ENCODE measurements around the gene CPLX1.

The CPLX1 gene

GRCh38 chr4:871484-871883, 45.6 kb upstream of the CPLX1 start:
- H3K9me3 ChIP-seq (ENCODE audit: severe bottlenecking) = no peaks in the 10 kb centered on the region
- ATAC-seq (ENCODE audit: low read depth) = no peak
- no peak for TF ChIP-seq CTCF (IDR thresholded peaks at IDR 0.05; ENCODE audit: poor library complexity, severe bottlenecking)

GRCh38 chr4:870951-871350, 45.0 kb upstream of the CPLX1 start:
- Histone ChIP-seq H3K4me3 (ENCODE audit: severe bottlenecking) (no peak overlapping the region), H3K4me1 (ENCODE audit: insufficient read depth, poor library complexity, severe bottlenecking) (no peaks in the 10 kb centered on the region), H3K9me3 (ENCODE audit: severe bottlenecking) (no peaks in the 10 kb centered on the region), H3K27me3 (ENCODE audit: insufficient read depth, poor library complexity, severe bottlenecking) (no peaks in the 10 kb centered on the region), H3K27ac (ENCODE audit: poor library complexity, severe bottlenecking) (no peak overlapping the region), H3K36me3 (ENCODE audit: low read depth) (peaks cover 21% of the 10 kb centered on the region)
- TF ChIP-seq CTCF (IDR thresholded peaks at IDR 0.05; ENCODE audit: poor library complexity, severe bottlenecking) = no peak
- ATAC-seq (ENCODE audit: low read depth) = no peak
- no peak for DNase-seq (ENCODE audit: low spot score)

More at GRCh38 chr4:871484-871883, 45.6 kb upstream of the CPLX1 start:
- no peak for DNase-seq (ENCODE audit: low spot score)
- Histone ChIP-seq H3K27me3 (ENCODE audit: insufficient read depth, poor library complexity, severe bottlenecking) (no peaks in the 10 kb centered on the region), H3K4me3 (ENCODE audit: severe bottlenecking) (no peak overlapping the region), H3K36me3 (ENCODE audit: low read depth) (peaks cover 21% of the 10 kb centered on the region), H3K4me1 (ENCODE audit: insufficient read depth, poor library complexity, severe bottlenecking) (no peaks in the 10 kb centered on the region), H3K27ac (ENCODE audit: poor library complexity, severe bottlenecking) (no peak overlapping the region)

- H3K4me1 ChIP-seq (ENCODE audit: insufficient read depth, poor library complexity, severe bottlenecking) = no peaks in the 10 kb centered on the region
- H3K27me3 ChIP-seq (ENCODE audit: insufficient read depth, poor library complexity, severe bottlenecking) = no peaks in the 10 kb centered on the region
- no peaks in the 10 kb centered on the region for H3K9me3 ChIP-seq (ENCODE audit: severe bottlenecking)
- H3K36me3 ChIP-seq (ENCODE audit: low read depth) = peaks cover 22% of the 10 kb centered on the region
- TF ChIP-seq CTCF (IDR thresholded peaks at IDR 0.05; ENCODE audit: poor library complexity, severe bottlenecking) = no peak
- no peak overlapping the region for H3K27ac ChIP-seq (ENCODE audit: poor library complexity, severe bottlenecking)
- no peak for DNase-seq (ENCODE audit: low spot score)
- ATAC-seq (ENCODE audit: low read depth) = no peak
- no peak overlapping the region for H3K4me3 ChIP-seq (ENCODE audit: severe bottlenecking)
These were observed 43.8 kb upstream of the CPLX1 start for GRCh38 chr4:869776-870175.

- Histone ChIP-seq H3K9me3 (ENCODE audit: severe bottlenecking) (no peaks in the 10 kb centered on the region), H3K27ac (ENCODE audit: poor library complexity, severe bottlenecking) (no peak overlapping the region), H3K4me3 (ENCODE audit: severe bottlenecking) (no peak overlapping the region), H3K4me1 (ENCODE audit: insufficient read depth, poor library complexity, severe bottlenecking) (no peaks in the 10 kb centered on the region), H3K27me3 (ENCODE audit: insufficient read depth, poor library complexity, severe bottlenecking) (no peaks in the 10 kb centered on the region), H3K36me3 (ENCODE audit: low read depth) (peaks cover 29% of the 10 kb centered on the region)
- no peak for TF ChIP-seq CTCF (IDR thresholded peaks at IDR 0.05; ENCODE audit: poor library complexity, severe bottlenecking)
- DNase-seq (ENCODE audit: low spot score) = no peak
- no peak for ATAC-seq (ENCODE audit: low read depth)
These were observed 42.5 kb upstream of the CPLX1 start for GRCh38 chr4:868421-868820.

GRCh38 chr4:867526-868250, 41.8 kb upstream of the CPLX1 start:
- TF ChIP-seq CTCF (IDR thresholded peaks at IDR 0.05; ENCODE audit: poor library complexity, severe bottlenecking) = no peak
- DNase-seq (ENCODE audit: low spot score) (no peak), ATAC-seq (ENCODE audit: low read depth) (no peak)
- Histone ChIP-seq H3K4me1 (ENCODE audit: insufficient read depth, poor library complexity, severe bottlenecking) (no peaks in the 10 kb centered on the region), H3K27me3 (ENCODE audit: insufficient read depth, poor library complexity, severe bottlenecking) (no peaks in the 10 kb centered on the region), H3K27ac (ENCODE audit: poor library complexity, severe bottlenecking) (no peak overlapping the region), H3K4me3 (ENCODE audit: severe bottlenecking) (no peak overlapping the region), H3K9me3 (ENCODE audit: severe bottlenecking) (no peaks in the 10 kb centered on the region), H3K36me3 (ENCODE audit: low read depth) (peaks cover 36% of the 10 kb centered on the region)
